Common myeloid progenitor, CD34-positive (primary cell): ENCODE measurements around the gene TENM3.

Source experiments
- CTCF ChIA-PET: fragments of 350-600 bp; sonication (Branson Sonifier 250); formaldehyde crosslinking; loops from one replicate; lab custom pipeline; 2021; ENCODE audit warnings: antibody characterized with exemption; lab: Charles Lee
- POLR2A ChIA-PET: fragments of 350-600 bp; sonication (Branson Sonifier 250); formaldehyde crosslinking; loops from one replicate; lab custom pipeline; 2021; ENCODE audit warnings: antibody characterized with exemption; lab: Charles Lee
- DNase-seq, 3 donors: peaks; one replicate each; pipeline versions ENCODE4 v3.0.0 to v3.0.0-alpha.2; 2013
- H3K27ac ChIP-seq, 2 experiments: 1 replicate in 1 of 2; 2 replicates in 1 of 2; pipeline ENCODE4 v1.7.0; 2013; ENCODE audit warnings: inconsistent platforms in 2 of 2, low read length in 2 of 2, mild to moderate bottlenecking in 2 of 2, low read depth in 1 of 2, moderate library complexity in 1 of 2; ENCODE audit not compliant: severe bottlenecking in 2 of 2, insufficient read depth in 1 of 2, poor library complexity in 1 of 2
- H3K27me3 ChIP-seq, 5 experiments: replicated peaks in 2 of 5; 1 replicate in 3 of 5; 2 replicates in 2 of 5; pipeline versions ENCODE4 v1.6.1 to v1.7.0; 2013; ENCODE audit warnings: low read length in 4 of 5, mild to moderate bottlenecking in 2 of 5, moderate library complexity in 2 of 5, inconsistent platforms in 1 of 5; ENCODE audit not compliant: insufficient read depth in 5 of 5, control insufficient read depth in 4 of 5
- H3K36me3 ChIP-seq, 4 experiments: 1 replicate in 2 of 4; 2 replicates in 2 of 4; pipeline versions ENCODE4 v1.6.1 to v1.7.0; 2013; ENCODE audit warnings: low read length in 3 of 4, control low read depth in 1 of 4, mild to moderate bottlenecking in 1 of 4; ENCODE audit not compliant: control insufficient read depth in 4 of 4, insufficient read depth in 4 of 4
- H3K4me1 ChIP-seq, 4 experiments: 1 replicate in 3 of 4; 2 replicates in 1 of 4; pipeline versions ENCODE4 v1.6.1 to v1.7.1; 2013; ENCODE audit warnings: low read length in 3 of 4, mild to moderate bottlenecking in 3 of 4, control low read depth in 1 of 4, inconsistent platforms in 1 of 4, moderate library complexity in 1 of 4; ENCODE audit not compliant: control insufficient read depth in 4 of 4, insufficient read depth in 4 of 4; ENCODE audit errors: control extremely low read depth in 1 of 4
- H3K4me3 ChIP-seq, 7 experiments: 1 replicate in 4 of 7; 2 replicates in 3 of 7; pipeline versions ENCODE4 v1.5.1 to v1.7.0; 2013; ENCODE audit warnings: mild to moderate bottlenecking in 7 of 7, low read length in 6 of 7, moderate library complexity in 6 of 7, inconsistent platforms in 2 of 7, low read depth in 2 of 7, control low read depth in 1 of 7; ENCODE audit not compliant: insufficient read depth in 4 of 7, control insufficient read depth in 1 of 7; ENCODE audit errors: extremely low read depth in 1 of 7
- H3K9me3 ChIP-seq, 5 experiments: 1 replicate in 4 of 5; 2 replicates in 1 of 5; pipeline versions ENCODE4 v1.6.1 to v1.7.1; 2013; ENCODE audit warnings: low read length in 4 of 5, mild to moderate bottlenecking in 2 of 5, inconsistent platforms in 1 of 5, low read depth in 1 of 5, moderate library complexity in 1 of 5; ENCODE audit not compliant: control insufficient read depth in 4 of 5, insufficient read depth in 2 of 5; ENCODE audit errors: control extremely low read depth in 1 of 5
- WGBS: methylation state at CpG from one replicate; pipeline ENCODE4 v1.1.5; 2013; ENCODE audit not compliant: insufficient coverage; 5-methylcytosine and 5-hydroxymethylcytosine counted together

The TENM3 gene

DNA sequence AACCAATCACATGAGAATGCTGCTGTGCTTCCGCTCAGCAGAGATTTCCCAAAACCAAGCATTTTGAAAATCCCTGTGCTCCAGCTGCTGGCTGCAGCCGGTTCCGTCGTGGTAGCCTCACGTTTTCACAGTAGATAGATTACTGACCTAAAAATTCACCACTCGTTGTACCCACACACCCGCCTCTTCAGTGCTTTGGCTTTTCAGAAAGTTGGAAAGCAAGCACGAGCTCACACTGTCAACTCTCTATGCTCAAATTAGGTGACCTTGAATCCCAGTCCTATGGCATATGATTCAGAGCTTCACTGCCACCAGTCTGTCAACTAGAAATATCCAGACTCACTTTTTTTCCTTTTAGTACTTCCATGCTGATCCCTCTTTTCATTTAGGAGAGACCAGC lies 505.1 kb downstream of the TENM3 start:
- Histone ChIP-seq H3K9me3 (peaks cover 0 to 4% (median 0%) of the 10 kb centered on the region in 5 experiments), H3K27ac (no peak overlapping the region), H3K36me3 (no peaks in the 10 kb centered on the region), H3K4me1 (no peaks in the 10 kb centered on the region), H3K27me3 (no peaks in the 10 kb centered on the region), H3K4me3 (no peak overlapping the region)
- no peak for DNase-seq
- 96% methylated on average over 8 of the region's 8 CpGs for WGBS
- ChIA-PET POLR2A (no interaction called here), CTCF (interaction anchor here (0.9 kb wide), 1 partner anchor 29 kb away, joined by 3 read pairs; no protein-coding TSS in a partner anchor)

DNA sequence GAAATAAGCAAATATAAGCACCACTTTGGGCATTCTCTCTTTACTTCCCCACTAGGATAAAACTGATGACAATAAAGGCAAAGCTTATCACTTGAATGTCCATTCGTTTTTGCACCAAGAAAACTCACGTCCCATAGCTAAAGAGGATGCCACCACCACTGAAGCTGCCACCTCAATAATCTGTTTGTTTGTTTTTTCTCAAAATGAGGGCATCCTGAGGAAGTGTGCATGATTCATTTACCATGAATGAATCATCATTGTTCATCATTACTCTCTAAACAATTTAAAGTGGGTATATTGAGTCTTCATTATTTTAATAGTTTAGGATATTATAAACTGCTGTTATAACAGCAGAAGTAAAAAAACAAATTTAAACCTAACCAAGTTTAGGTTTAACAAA lies 505.7 kb downstream of the TENM3 start:
- Histone ChIP-seq H3K27ac (no peak overlapping the region), H3K36me3 (no peaks in the 10 kb centered on the region), H3K27me3 (no peaks in the 10 kb centered on the region), H3K9me3 (peaks cover 0 to 4% (median 0%) of the 10 kb centered on the region in 5 experiments), H3K4me3 (no peak overlapping the region), H3K4me1 (no peaks in the 10 kb centered on the region)
- POLR2A ChIA-PET, result no interaction called here
- WGBS, result 100% methylated on average over 1 of the region's 2 CpGs
- no peak for DNase-seq
- CTCF ChIA-PET, result interaction anchor here (0.9 kb wide), 1 partner anchor 28 kb away, joined by 3 read pairs; no protein-coding TSS in a partner anchor

DNA sequence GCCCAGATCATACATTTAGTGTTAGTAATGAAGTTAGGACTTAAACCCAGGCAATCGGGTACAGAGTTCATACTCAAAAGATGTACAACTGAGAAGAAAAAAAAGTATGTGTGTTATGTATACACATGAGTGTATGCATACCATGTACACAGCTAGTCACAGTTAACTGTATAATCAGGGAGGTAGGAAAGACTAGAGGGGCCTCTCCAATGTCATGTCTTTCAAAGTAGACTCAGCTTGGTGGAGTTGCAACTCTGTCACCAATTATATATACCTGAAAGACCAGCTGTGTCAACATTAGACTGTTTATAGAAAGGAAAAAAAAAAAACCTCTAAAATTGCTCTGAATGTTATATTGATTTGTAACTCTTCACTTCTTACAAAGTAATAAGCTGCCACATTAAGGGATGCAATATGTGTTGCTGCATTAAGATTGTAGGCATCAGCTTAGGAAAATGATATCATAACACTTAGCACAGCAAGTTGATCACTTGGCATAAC lies 506.5 kb downstream of the TENM3 start:
- Histone ChIP-seq H3K27ac (no peak overlapping the region), H3K9me3 (peaks cover 0 to 4% (median 0%) of the 10 kb centered on the region in 5 experiments), H3K4me3 (no peak overlapping the region), H3K4me1 (no peaks in the 10 kb centered on the region), H3K36me3 (no peaks in the 10 kb centered on the region), H3K27me3 (no peaks in the 10 kb centered on the region)
- no CpG with 5 or more reads among the region's 1 CpG for WGBS
- CTCF ChIA-PET, result no interaction called here
- POLR2A ChIA-PET, result no interaction called here
- DNase-seq, result no peak

DNA sequence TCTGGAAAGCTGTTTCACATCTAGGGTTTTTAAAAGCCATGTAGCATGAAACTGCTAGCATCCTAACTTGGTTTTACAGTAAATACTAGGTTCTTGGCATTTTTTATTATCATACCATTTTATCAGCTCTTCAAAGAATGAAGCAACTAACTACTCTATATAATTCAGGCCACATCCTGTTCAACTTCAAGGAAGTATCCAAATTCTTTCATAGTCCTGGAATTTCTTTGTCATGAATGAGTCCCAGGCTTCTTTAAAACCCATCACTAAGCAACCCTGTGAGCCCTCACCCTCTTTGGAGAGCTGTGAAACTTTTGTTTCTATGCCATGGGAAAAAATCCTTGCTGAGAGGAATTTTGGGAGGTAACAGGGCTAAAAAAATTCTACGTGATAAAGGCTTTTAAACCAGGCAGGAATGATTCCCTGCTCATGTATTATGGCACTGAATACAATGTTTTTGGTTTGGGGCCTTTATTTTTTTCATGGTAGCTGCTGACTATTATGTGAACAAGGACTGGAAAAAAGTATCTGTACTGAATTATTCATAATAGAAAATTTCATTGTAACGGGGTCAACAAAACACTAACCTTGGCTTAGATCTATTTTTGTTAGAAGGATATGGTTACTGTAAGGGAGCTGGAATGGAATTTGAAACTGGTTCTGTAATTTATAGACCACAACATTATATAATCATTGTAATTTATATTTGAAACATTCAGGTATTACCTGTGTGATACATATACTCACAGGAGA lies 509.1 kb downstream of the TENM3 start:
- Histone ChIP-seq H3K4me3 (no peak overlapping the region), H3K9me3 (no peaks in the 10 kb centered on the region), H3K27me3 (no peaks in the 10 kb centered on the region), H3K4me1 (no peaks in the 10 kb centered on the region), H3K36me3 (no peaks in the 10 kb centered on the region), H3K27ac (no peak overlapping the region)
- ChIA-PET CTCF (no interaction called here), POLR2A (no interaction called here)
- 90% methylated on average over 1 of the region's 2 CpGs for WGBS
- no peak for DNase-seq

GRCh38 chr4:182754895-182755294 lies 511.7 kb downstream of the TENM3 start:
- Histone ChIP-seq H3K27me3 (peaks cover 0 to 1% (median 0%) of the 10 kb centered on the region in 5 experiments), H3K36me3 (no peaks in the 10 kb centered on the region), H3K4me3 (no peak overlapping the region), H3K9me3 (no peaks in the 10 kb centered on the region), H3K4me1 (no peaks in the 10 kb centered on the region), H3K27ac (no peak overlapping the region)
- POLR2A ChIA-PET, result interaction anchor here (0.6 kb wide), 1 partner anchor 887 kb away, joined by 3 read pairs; no protein-coding TSS in a partner anchor
- WGBS, result 93% methylated on average over 4 of the region's 5 CpGs
- DNase-seq, result no peak
- CTCF ChIA-PET, result no interaction called here

DNA sequence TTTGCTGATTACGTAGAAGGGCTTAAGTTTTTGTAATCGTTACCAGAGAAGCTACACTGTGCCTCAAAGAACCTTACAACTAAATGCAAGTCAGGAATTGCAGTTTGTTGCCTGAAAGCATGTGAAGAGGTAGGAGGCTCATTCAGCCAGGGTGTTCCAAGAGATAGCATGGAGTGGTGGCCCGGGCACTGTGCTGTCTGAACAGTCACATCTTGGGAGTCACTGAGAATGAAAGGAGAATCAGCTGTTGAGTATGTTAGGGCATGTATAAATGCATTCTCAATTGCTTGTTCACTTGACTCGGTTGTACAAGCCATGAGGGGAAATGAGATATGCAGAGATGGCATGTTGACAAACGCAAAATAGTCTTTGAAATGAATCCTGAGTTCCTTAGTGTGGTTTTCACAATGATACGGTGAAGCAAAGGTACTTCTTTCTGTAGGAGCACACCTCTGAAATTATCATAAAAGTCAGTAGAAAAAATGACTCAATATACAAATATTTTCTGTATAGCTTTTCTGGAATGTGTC lies 513.0 kb downstream of the TENM3 start:
- 92% methylated on average over 4 of the region's 6 CpGs for WGBS
- DNase-seq, result no peak
- H3K4me3 ChIP-seq, result no peak overlapping the region
- H3K27me3 ChIP-seq, result peaks cover 0 to 1% (median 0%) of the 10 kb centered on the region in 5 experiments
- no peaks in the 10 kb centered on the region for H3K4me1 ChIP-seq
- no peak overlapping the region for H3K27ac ChIP-seq
- CTCF ChIA-PET, result interaction anchor here (1.0 kb wide), 1 partner anchor 235 kb away, joined by 3 read pairs; no protein-coding TSS in a partner anchor
- no peaks in the 10 kb centered on the region for H3K9me3 ChIP-seq
- no peaks in the 10 kb centered on the region for H3K36me3 ChIP-seq
- POLR2A ChIA-PET, result no interaction called here

DNA sequence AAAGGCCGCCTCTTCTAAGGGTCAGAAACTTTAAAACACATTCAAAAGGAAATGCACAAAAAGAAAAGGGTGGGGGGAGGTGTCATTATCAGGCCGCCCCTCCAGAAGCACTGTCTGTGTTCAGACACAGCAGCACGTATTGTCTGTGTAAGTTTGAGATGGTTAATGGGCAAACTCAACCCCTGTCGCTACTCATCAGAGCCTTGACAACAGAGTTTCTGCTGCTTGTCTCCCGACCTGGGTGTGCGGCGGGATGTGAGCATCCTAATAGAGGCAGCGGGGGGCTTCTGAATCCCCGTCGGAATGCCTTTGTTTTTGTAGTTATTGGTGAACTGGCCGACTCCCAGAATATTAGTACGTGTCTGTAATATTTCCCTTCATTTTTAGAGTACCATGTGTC lies 515.1 kb downstream of the TENM3 start:
- Histone ChIP-seq H3K9me3 (no peaks in the 10 kb centered on the region), H3K27ac (no peak overlapping the region), H3K4me1 (no peaks in the 10 kb centered on the region), H3K4me3 (no peak overlapping the region), H3K36me3 (no peaks in the 10 kb centered on the region), H3K27me3 (peaks cover 0 to 1% (median 0%) of the 10 kb centered on the region in 5 experiments)
- ChIA-PET CTCF (interaction anchor here (1.1 kb wide), 1 partner anchor 55 kb away, joined by 4 read pairs; no protein-coding TSS in a partner anchor), POLR2A (no interaction called here)
- DNase-seq, result no peak
- 80% methylated on average over 2 of the region's 12 CpGs for WGBS
